ENCODE measurements around the gene PIM3. TPM values are rescaled to one million over a fixed set of nuclear protein-coding genes. Genes with fewer than 3 reads are reported as not detected.

The PIM3 gene
- total RNA-seq, 1 experiment from 2014 or later: 67.0 TPM

- peaks cover 51% of the 10 kb centered on the region; the same call in 1 of the 2 replicates for H3F3A ChIP-seq (ENCODE audit: insufficient read depth, low read depth)
- H3K4me2 ChIP-seq: no peak overlapping the region
- H3K9me3 ChIP-seq (ENCODE audit: insufficient read depth, low read depth): no peaks in the 10 kb centered on the region; the same call in 1 of the 2 replicates
- TF ChIP-seq, protein P1, sequence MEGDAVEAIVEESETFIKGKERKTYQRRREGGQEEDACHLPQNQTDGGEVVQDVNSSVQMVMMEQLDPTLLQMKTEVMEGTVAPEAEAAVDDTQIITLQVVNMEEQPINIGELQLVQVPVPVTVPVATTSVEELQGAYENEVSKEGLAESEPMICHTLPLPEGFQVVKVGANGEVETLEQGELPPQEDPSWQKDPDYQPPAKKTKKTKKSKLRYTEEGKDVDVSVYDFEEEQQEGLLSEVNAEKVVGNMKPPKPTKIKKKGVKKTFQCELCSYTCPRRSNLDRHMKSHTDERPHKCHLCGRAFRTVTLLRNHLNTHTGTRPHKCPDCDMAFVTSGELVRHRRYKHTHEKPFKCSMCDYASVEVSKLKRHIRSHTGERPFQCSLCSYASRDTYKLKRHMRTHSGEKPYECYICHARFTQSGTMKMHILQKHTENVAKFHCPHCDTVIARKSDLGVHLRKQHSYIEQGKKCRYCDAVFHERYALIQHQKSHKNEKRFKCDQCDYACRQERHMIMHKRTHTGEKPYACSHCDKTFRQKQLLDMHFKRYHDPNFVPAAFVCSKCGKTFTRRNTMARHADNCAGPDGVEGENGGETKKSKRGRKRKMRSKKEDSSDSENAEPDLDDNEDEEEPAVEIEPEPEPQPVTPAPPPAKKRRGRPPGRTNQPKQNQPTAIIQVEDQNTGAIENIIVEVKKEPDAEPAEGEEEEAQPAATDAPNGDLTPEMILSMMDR (conservative IDR thresholded peaks at IDR 0.05): no peak
- no peak for TF ChIP-seq EZH2 (IDR thresholded peaks at IDR 0.05; ENCODE audit: low read depth)
- peaks cover 10% of the 10 kb centered on the region for H3K79me2 ChIP-seq (ENCODE audit: low read depth)
- peaks cover 9% of the 10 kb centered on the region for H3K36me3 ChIP-seq (ENCODE audit: low read depth)
- no TSS peak for BruUV-seq (replicated peaks)
- DNase-seq: no peak
- no peaks in the 10 kb centered on the region for H3K27me3 ChIP-seq (ENCODE audit: insufficient read depth, low read depth)
- no peak overlapping the region for H3K4me3 ChIP-seq
- no peak overlapping the region for H3K27ac ChIP-seq
- POLR2A ChIA-PET (ENCODE audit: unreplicated experiment): no interaction called here
- H2AFZ ChIP-seq: no peak overlapping the region
- H3K9me2 ChIP-seq (ENCODE audit: insufficient read depth): no peaks in the 10 kb centered on the region
- H4K20me1 ChIP-seq (ENCODE audit: insufficient read depth): peaks cover 30% of the 10 kb centered on the region
- intact Hi-C loops (cut with micrococcal nuclease; ENCODE audit: unreplicated experiment): no loop called here
- H3K4me1 ChIP-seq (replicated peaks; ENCODE audit: insufficient read depth): peaks cover 16% of the 10 kb centered on the region
- CTCF ChIA-PET: no interaction called here
Measured at GRCh38 chr22:49968831-49969661, 8.5 kb downstream of the PIM3 start.

- ChIA-PET POLR2A (ENCODE audit: unreplicated experiment) (no interaction called here), CTCF (no interaction called here)
- TF ChIP-seq, protein P1 (conservative IDR thresholded peaks at IDR 0.05): no peak
- no peak for TF ChIP-seq EZH2 (IDR thresholded peaks at IDR 0.05; ENCODE audit: low read depth)
- peaks cover under 1% of the 10 kb centered on the region; the same call in 1 of the 2 replicates for H3K79me2 ChIP-seq (ENCODE audit: low read depth)
- H3K9me3 ChIP-seq (ENCODE audit: insufficient read depth, low read depth): no peaks in the 10 kb centered on the region; the same call in 1 of the 2 replicates
- H3K4me3 ChIP-seq: no peak overlapping the region
- H3K27me3 ChIP-seq (ENCODE audit: insufficient read depth, low read depth): no peaks in the 10 kb centered on the region
- intact Hi-C loops (cut with micrococcal nuclease; ENCODE audit: unreplicated experiment): loop anchor here (2.0 kb wide), 1 partner anchor 39 kb away; no protein-coding TSS in a partner anchor
- peaks cover 42% of the 10 kb centered on the region; the same call in 1 of the 2 replicates for H3F3A ChIP-seq (ENCODE audit: insufficient read depth, low read depth)
- peak overlapping the region; percentile 75 for H3K4me2 ChIP-seq
- peaks cover 21% of the 10 kb centered on the region for H4K20me1 ChIP-seq (ENCODE audit: insufficient read depth)
- H3K4me1 ChIP-seq (replicated peaks; ENCODE audit: insufficient read depth): peaks cover 13% of the 10 kb centered on the region
- no peak overlapping the region for H3K27ac ChIP-seq
- no peak for DNase-seq
- no peaks in the 10 kb centered on the region for H3K9me2 ChIP-seq (ENCODE audit: insufficient read depth)
- BruUV-seq (replicated peaks): no TSS peak
- no peak overlapping the region for H2AFZ ChIP-seq
- H3K36me3 ChIP-seq (ENCODE audit: low read depth): peaks cover under 1% of the 10 kb centered on the region; the same call in 1 of the 2 replicates
Measured at GRCh38 chr22:49969751-49970527, 9.4 kb downstream of the PIM3 start.

DNA sequence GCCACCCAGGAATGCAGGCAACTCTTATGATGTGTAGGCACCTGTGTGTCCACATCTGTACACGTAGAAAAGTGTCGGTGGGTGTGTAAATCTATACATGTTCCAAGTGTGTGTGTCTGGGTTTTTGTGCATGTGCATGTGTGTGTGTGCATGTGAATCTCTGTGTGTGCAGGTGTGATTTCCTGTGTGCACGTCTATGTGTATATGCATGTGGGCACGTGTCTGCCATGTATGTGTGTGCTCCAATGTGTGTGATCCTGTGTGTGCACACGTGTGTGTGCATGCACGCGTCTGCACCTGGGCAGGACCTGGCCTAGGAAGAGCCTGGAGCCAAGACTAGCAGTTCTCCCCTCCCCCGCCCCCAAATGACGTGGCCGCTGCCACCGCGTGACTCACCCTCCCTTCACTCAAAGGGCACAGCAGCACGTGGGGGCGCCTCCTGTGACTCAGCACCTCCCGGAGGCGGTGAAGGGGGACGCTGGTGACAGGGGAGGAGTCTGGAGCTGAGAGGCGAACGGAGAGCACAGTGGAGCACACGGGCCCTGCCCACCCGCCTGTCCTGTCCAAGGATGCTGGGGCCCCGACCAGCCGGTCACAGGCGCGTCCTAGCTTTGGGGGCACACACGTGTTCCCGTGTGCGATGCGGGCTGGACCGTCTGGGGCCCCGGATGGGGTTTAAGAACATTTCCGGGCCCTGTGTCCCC lies 10.1 kb downstream of the PIM3 start:
- no peaks in the 10 kb centered on the region for H3K36me3 ChIP-seq (ENCODE audit: low read depth)
- H2AFZ ChIP-seq: peak overlapping the region; percentile 79
- H3F3A ChIP-seq (ENCODE audit: insufficient read depth, low read depth): peaks cover 37% of the 10 kb centered on the region; the same call in 1 of the 2 replicates
- BruUV-seq (replicated peaks): TSS peak; percentile 79
- POLR2A ChIA-PET (ENCODE audit: unreplicated experiment): interaction anchor here (0.7 to 0.9 kb wide), 3 partner anchors 8 to 40 kb away, joined by 3 to 10 read pairs (median 5); no protein-coding TSS in a partner anchor
- peak overlapping the region; percentile 67 for H3K27ac ChIP-seq
- H3K79me2 ChIP-seq (ENCODE audit: low read depth): no peaks in the 10 kb centered on the region
- peaks cover 13% of the 10 kb centered on the region for H3K4me1 ChIP-seq (replicated peaks; ENCODE audit: insufficient read depth)
- H4K20me1 ChIP-seq (ENCODE audit: insufficient read depth): peaks cover 14% of the 10 kb centered on the region; the same call in 1 of the 2 replicates
- CTCF ChIA-PET: interaction anchor here (0.6 kb wide), 1 partner anchor 19 kb away, joined by 4 read pairs; no protein-coding TSS in a partner anchor
- H3K4me3 ChIP-seq: peak overlapping the region; percentile 56
- H3K4me2 ChIP-seq: peak overlapping the region; percentile 75
- TF ChIP-seq, protein P1 (conservative IDR thresholded peaks at IDR 0.05): no peak
- TF ChIP-seq EZH2 (IDR thresholded peaks at IDR 0.05; ENCODE audit: low read depth): no peak
- no peaks in the 10 kb centered on the region; the same call in 1 of the 2 replicates for H3K9me3 ChIP-seq (ENCODE audit: insufficient read depth, low read depth)
- no peaks in the 10 kb centered on the region for H3K27me3 ChIP-seq (ENCODE audit: insufficient read depth, low read depth)
- peak; percentile 97 to 99 for DNase-seq
- intact Hi-C loops (cut with micrococcal nuclease; ENCODE audit: unreplicated experiment): loop anchor here (2.0 kb wide), 1 partner anchor 40 kb away; no protein-coding TSS in a partner anchor
- no peaks in the 10 kb centered on the region for H3K9me2 ChIP-seq (ENCODE audit: insufficient read depth)

Data from PC-9 (cell line).